Measurements from ENCODE around the gene SLCO4A1. TPM values are rescaled to one million over a fixed set of nuclear protein-coding genes. Genes with fewer than 3 reads are reported as not detected.

SLCO4A1 gene
- total and polyA plus RNA-seq, 9 of the 15 experiments (the other 6 are each of a cell fraction or from before 2014, with no cell fraction given) = 1.6 to 21.9 (median 12.8) TPM

DNA sequence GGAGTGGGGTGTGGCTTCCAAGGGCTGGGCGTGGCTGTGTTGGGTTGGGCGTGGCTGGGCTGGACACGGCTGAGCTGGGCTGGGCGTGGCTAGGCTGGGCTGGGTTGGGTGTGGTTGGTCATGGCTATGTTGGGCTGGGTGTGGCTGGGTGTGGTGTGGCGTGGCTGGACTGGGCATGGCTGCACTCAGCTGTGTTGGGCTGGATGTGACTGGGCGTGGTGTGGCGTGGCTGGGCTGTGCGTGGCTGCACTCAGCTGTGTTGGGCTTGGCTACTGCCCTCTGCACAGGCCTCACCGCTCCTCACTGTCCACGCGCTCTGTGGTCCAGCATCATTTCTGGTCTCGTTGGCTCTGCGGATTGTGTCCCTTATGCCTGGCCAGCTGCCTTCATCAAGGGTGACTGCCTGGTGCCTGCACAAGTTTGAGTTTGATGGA lies 43.5 kb upstream of the SLCO4A1 start (continued):
- TF ChIP-seq, protein P1, sequence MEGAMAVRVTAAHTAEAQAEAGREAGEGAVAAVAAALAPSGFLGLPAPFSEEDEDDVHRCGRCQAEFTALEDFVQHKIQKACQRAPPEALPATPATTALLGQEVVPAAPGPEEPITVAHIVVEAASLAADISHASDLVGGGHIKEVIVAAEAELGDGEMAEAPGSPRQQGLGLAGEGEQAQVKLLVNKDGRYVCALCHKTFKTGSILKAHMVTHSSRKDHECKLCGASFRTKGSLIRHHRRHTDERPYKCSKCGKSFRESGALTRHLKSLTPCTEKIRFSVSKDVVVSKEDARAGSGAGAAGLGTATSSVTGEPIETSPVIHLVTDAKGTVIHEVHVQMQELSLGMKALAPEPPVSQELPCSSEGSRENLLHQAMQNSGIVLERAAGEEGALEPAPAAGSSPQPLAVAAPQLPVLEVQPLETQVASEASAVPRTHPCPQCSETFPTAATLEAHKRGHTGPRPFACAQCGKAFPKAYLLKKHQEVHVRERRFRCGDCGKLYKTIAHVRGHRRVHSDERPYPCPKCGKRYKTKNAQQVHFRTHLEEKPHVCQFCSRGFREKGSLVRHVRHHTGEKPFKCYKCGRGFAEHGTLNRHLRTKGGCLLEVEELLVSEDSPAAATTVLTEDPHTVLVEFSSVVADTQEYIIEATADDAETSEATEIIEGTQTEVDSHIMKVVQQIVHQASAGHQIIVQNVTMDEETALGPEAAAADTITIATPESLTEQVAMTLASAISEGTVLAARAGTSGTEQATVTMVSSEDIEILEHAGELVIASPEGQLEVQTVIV (CRISPR knock-in tag; IDR thresholded peaks at IDR 0.05; ENCODE audit: borderline replicate concordance) = no peak
- TF ChIP-seq MEF2A (IDR thresholded peaks at IDR 0.05; ENCODE audit: control insufficient read depth, low read depth, low read length) (no peak), FOXJ3 (CRISPR knock-in tag; IDR thresholded peaks at IDR 0.05) (no peak), ZBTB17 (CRISPR knock-in tag; IDR thresholded peaks at IDR 0.05) (no peak), ZNF212 (CRISPR knock-in tag; IDR thresholded peaks at IDR 0.05) (no peak), ZNF778 (CRISPR knock-in tag; IDR thresholded peaks at IDR 0.05) (no peak), TEAD2 (tag; IDR thresholded peaks at IDR 0.05) (no peak), SAFB (IDR thresholded peaks at IDR 0.05; ENCODE audit: borderline replicate concordance, low read depth, low read length) (peak; percentile 77), CHD4 (IDR thresholded peaks at IDR 0.05; ENCODE audit: insufficient read depth, insufficient replicate concordance, low read depth, low read length, poor library complexity, severe bottlenecking) (no peak), ZNF239 (CRISPR knock-in tag; IDR thresholded peaks at IDR 0.05) (no peak), E2F3 (CRISPR knock-in tag; IDR thresholded peaks at IDR 0.05) (no peak), HDAC6 (IDR thresholded peaks at IDR 0.05; ENCODE audit: low read depth, low read length) (no peak), ELF4 (CRISPR knock-in tag; IDR thresholded peaks at IDR 0.05) (no peak), HDAC1 (IDR thresholded peaks at IDR 0.05) (peak in 1 of 2 experiments; percentile 90; a peak in 2 of 4 replicates), HNRNPL (IDR thresholded peaks at IDR 0.05; ENCODE audit: low read depth, low read length) (peak; percentile 96), DPF2 (IDR thresholded peaks at IDR 0.05) (peak; percentile 68), HMG20B (CRISPR knock-in tag; IDR thresholded peaks at IDR 0.05) (no peak), RBM15 (IDR thresholded peaks at IDR 0.05; ENCODE audit: insufficient read depth, low read length) (no peak), MAFK (IDR thresholded peaks at IDR 0.05; ENCODE audit: low read length) (no peak), RFX5 (IDR thresholded peaks at IDR 0.05; ENCODE audit: low read depth, low read length) (no peak), ADNP (tag; IDR thresholded peaks at IDR 0.05) (no peak), TFAM (CRISPR knock-in tag; conservative IDR thresholded peaks at IDR 0.05) (no peak), NFYB (IDR thresholded peaks at IDR 0.05; ENCODE audit: extremely low read depth, insufficient read length) (no peak), PHF21A (IDR thresholded peaks at IDR 0.05; ENCODE audit: borderline replicate concordance, low read depth) (no peak), SOX6 (IDR thresholded peaks at IDR 0.05) (no peak), ATF7 (IDR thresholded peaks at IDR 0.05) (peak; percentile 27; the same call in 1 of the 2 replicates), POLR2A (conservative IDR thresholded peaks at IDR 0.05) (no peak)
- TF ChIP-seq, protein P2, sequence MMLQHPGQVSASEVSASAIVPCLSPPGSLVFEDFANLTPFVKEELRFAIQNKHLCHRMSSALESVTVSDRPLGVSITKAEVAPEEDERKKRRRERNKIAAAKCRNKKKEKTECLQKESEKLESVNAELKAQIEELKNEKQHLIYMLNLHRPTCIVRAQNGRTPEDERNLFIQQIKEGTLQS (IDR thresholded peaks at IDR 0.05) = no peak
- TF ChIP-seq, protein P2 (CRISPR knock-in tag; conservative IDR thresholded peaks at IDR 0.05) = no peak
- TF ChIP-seq, protein P3, sequence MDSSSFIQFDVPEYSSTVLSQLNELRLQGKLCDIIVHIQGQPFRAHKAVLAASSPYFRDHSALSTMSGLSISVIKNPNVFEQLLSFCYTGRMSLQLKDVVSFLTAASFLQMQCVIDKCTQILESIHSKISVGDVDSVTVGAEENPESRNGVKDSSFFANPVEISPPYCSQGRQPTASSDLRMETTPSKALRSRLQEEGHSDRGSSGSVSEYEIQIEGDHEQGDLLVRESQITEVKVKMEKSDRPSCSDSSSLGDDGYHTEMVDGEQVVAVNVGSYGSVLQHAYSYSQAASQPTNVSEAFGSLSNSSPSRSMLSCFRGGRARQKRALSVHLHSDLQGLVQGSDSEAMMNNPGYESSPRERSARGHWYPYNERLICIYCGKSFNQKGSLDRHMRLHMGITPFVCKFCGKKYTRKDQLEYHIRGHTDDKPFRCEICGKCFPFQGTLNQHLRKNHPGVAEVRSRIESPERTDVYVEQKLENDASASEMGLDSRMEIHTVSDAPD (CRISPR knock-in tag; IDR thresholded peaks at IDR 0.05) = no peak

Measured in K562 (cell line).